PFSK-1 (cell line): ENCODE data around the gene DIS3.

Experiments
- FOXP2 ChIP-seq: optimal IDR thresholded peaks from 2 replicates; pipeline ENCODE3; 2011; ENCODE audit warnings: borderline replicate concordance, control low read depth, inconsistent platforms; ENCODE audit not compliant: insufficient read depth; ENCODE audit errors: extremely low read length, extremely low read depth
- POLR2AphosphoS5 ChIP-seq: IDR thresholded peaks from 2 replicates; pipeline ENCODE4 v1.6.1; 2012; ENCODE audit warnings: low read depth, mild to moderate bottlenecking, control low read depth, low read length, moderate library complexity
- REST ChIP-seq, 2 experiments: IDR thresholded peaks; 2 replicates each; pipeline versions ENCODE4 v1.6.1 to v1.8.0; 2011 to 2012; ENCODE audit warnings: low read depth in 2 of 2, low read length in 2 of 2, control low read depth in 1 of 2, inconsistent platforms in 1 of 2, mild to moderate bottlenecking in 1 of 2, moderate library complexity in 1 of 2; ENCODE audit not compliant: insufficient read depth in 1 of 2
- SIN3A ChIP-seq: IDR thresholded peaks from 2 replicates; pipeline ENCODE4 v1.6.1; 2012; ENCODE audit warnings: mild to moderate bottlenecking, low read length, moderate library complexity, borderline replicate concordance; ENCODE audit not compliant: insufficient read depth
- TAF1 ChIP-seq: IDR thresholded peaks from 2 replicates; pipeline ENCODE4 v1.6.1; 2012; ENCODE audit warnings: low read length, control low read depth, borderline replicate concordance; ENCODE audit not compliant: insufficient read depth

DIS3 gene

GRCh38 chr13:72745260-72745659, 36.4 kb downstream of the DIS3 start:
- TF ChIP-seq TAF1 (no peak), REST (IDR thresholded peaks at IDR 0.05; ENCODE audit: insufficient read depth in 1 of 2, low read depth in 2 of 2, low read length in 2 of 2) (no peak), SIN3A (no peak), POLR2AphosphoS5 (no peak), FOXP2 (no peak)

DNA sequence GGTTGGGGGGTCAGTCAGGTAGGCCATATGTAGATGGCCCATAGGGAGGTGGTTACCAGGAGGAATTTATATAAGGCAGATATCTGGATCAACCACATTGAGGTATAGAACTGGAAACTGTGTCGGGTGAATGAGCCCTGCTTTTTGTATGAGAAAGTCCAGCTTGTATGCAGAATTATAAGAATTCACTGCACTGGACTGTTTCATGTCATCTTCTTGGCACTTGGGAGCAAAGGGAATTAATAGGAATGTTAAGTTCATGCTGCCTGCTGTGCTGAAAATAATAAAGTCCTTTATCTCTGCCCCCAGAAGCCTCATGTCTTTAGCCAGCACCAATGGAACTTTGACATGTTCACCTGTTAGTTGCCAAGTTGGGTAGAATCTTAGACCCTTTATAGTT, 41.7 kb downstream of the DIS3 start:
- TF ChIP-seq TAF1 (no peak), SIN3A (no peak), POLR2AphosphoS5 (no peak), REST (IDR thresholded peaks at IDR 0.05; ENCODE audit: insufficient read depth in 1 of 2, low read depth in 2 of 2, low read length in 2 of 2) (no peak), FOXP2 (no peak)

DNA sequence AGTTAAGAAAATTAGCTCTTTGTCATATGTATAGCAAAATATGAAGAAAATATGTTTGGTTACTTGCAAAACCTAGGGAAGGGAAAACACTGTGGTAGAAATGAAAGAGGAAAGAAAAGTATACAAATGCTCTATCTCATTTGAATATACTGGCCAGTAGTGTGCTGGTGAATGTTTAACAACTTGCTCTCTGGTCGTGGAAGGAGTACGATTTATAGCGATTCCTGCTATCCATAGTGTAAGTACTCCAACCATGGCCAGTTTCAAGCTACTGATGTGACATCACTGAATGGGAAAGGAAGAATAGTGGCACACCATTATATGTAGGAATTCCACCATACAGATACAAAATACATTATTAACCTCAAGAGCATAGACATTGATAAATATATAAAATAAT, 44.7 kb downstream of the DIS3 start:
- TF ChIP-seq REST (IDR thresholded peaks at IDR 0.05; ENCODE audit: insufficient read depth in 1 of 2, low read depth in 2 of 2, low read length in 2 of 2) = no peak
- TF ChIP-seq SIN3A = no peak
- TF ChIP-seq FOXP2 = no peak
- TF ChIP-seq TAF1 = no peak
- no peak for TF ChIP-seq POLR2AphosphoS5

- TF ChIP-seq FOXP2 (no peak), SIN3A (no peak), TAF1 (no peak), POLR2AphosphoS5 (no peak), REST (IDR thresholded peaks at IDR 0.05; ENCODE audit: insufficient read depth in 1 of 2, low read depth in 2 of 2, low read length in 2 of 2) (no peak)
These were observed 53.5 kb downstream of the DIS3 start for GRCh38 chr13:72728290-72728605.

- TF ChIP-seq REST (IDR thresholded peaks at IDR 0.05; ENCODE audit: insufficient read depth in 1 of 2, low read depth in 2 of 2, low read length in 2 of 2) (no peak), TAF1 (0 out of 2 replicates have a peak, but pooled peaks have one; percentile 36), POLR2AphosphoS5 (peak; percentile 72), SIN3A (0 out of 2 replicates have a peak, but pooled peaks have one; percentile 19), FOXP2 (peak; percentile 43)
These were observed 54.0 kb downstream of the DIS3 start, which contains the start of the genes BORA and MZT1 for GRCh38 chr13:72727417-72728289. TSS of gene BORA (plus strand) at chr13:72727923. CDS start at chr13:72728941, 1,018 bp downstream. TSS of gene MZT1 (minus strand) at chr13:72727629. CDS start at chr13:72727602, 27 bp downstream.
